SU-DHL-6 (cell line): ENCODE measurements around the gene PADI3.

Experiments used
- H2AFZ ChIP-seq: fragments of 200-600 bp; sonication (generic); 2 replicates; pipeline ENCODE4 v1.6.1; 2014; ENCODE audit warnings: low read depth, mild to moderate bottlenecking, moderate library complexity, mixed read lengths, antibody characterized with exemption, low read length; ENCODE audit not compliant: severe bottlenecking
- H3F3A ChIP-seq: fragments of 200-600 bp; shearing (Covaris generic); 2 replicates; pipeline ENCODE4 v1.6.0; 2016; ENCODE audit warnings: antibody characterized with exemption, mild to moderate bottlenecking; ENCODE audit not compliant: insufficient read depth
- H3K27ac ChIP-seq: fragments of 200-600 bp; sonication (generic); 2 replicates; pipeline ENCODE4 v1.5.1; 2016; ENCODE audit warnings: low read depth, mild to moderate bottlenecking, low read length, moderate library complexity, mixed read lengths
- H3K27me3 ChIP-seq: fragments of 200-600 bp; sonication (generic), shearing (Covaris generic); 2 replicates; pipeline ENCODE4 v1.6.0; 2014; ENCODE audit warnings: mild to moderate bottlenecking, low read length
- H3K36me3 ChIP-seq: fragments of 200-600 bp; sonication (generic); 2 replicates; pipeline ENCODE4 v1.6.1; 2014; ENCODE audit warnings: mild to moderate bottlenecking, low read length, mixed read lengths
- H3K4me2 ChIP-seq: fragments of 300-600, 200-600 bp; shearing (Covaris generic), sonication (generic); 2 replicates; pipeline ENCODE4 v1.6.0; 2014; ENCODE audit warnings: low read length, low read depth, mild to moderate bottlenecking; ENCODE audit not compliant: poor library complexity, severe bottlenecking
- H3K4me3 ChIP-seq: fragments of 200-600 bp; sonication (generic); 2 replicates; pipeline ENCODE4 v1.5.1; 2014; ENCODE audit warnings: antibody characterized with exemption, low read length, mild to moderate bottlenecking, mixed read lengths; ENCODE audit not compliant: insufficient read depth, poor library complexity, severe bottlenecking
- H3K79me2 ChIP-seq: fragments of 200-600 bp; sonication (generic); 2 replicates; pipeline ENCODE4 v1.6.1; 2014; ENCODE audit warnings: mild to moderate bottlenecking, low read length, moderate library complexity; ENCODE audit not compliant: insufficient read depth
- H3K9ac ChIP-seq: fragments of 200-600 bp; sonication (generic); 2 replicates; pipeline ENCODE4 v1.7.0; 2014; ENCODE audit warnings: mild to moderate bottlenecking, low read length
- H3K9me2 ChIP-seq: fragments of 200-600 bp; sonication (generic); replicated peaks from 2 replicates; pipeline ENCODE4 v1.6.1; 2014; ENCODE audit warnings: low read length; ENCODE audit not compliant: insufficient read depth
- H3K9me3 ChIP-seq: fragments of 200-600 bp; sonication (generic); 2 replicates; pipeline ENCODE4 v1.6.1; 2014; ENCODE audit warnings: low read length, mixed read lengths; ENCODE audit not compliant: insufficient read depth
- H4K20me1 ChIP-seq: fragments of 200-600 bp; sonication (generic); 2 replicates; pipeline ENCODE4 v1.6.1; 2014; ENCODE audit warnings: low read depth, mild to moderate bottlenecking, antibody characterized with exemption, low read length, moderate library complexity, mixed read lengths
- EZH2phosphoT487 ChIP-seq: fragments of 200-600 bp; sonication (generic), shearing (Covaris generic); conservative IDR thresholded peaks from 2 replicates; pipeline ENCODE4 v1.6.1; 2018; ENCODE audit warnings: mild to moderate bottlenecking, antibody characterized with exemption, low read length, moderate library complexity, mixed read lengths
- TF ChIP-seq, protein P1 (sequence below): fragments of 200-600 bp; sonication (generic); IDR thresholded peaks from one replicate; pipeline ENCODE4 v1.5.1; 2017; ENCODE audit warnings: antibody characterized with exemption, mild to moderate bottlenecking, low read length, moderate library complexity; ENCODE audit not compliant: insufficient read depth, poor library complexity, severe bottlenecking

Gene PADI3

DNA sequence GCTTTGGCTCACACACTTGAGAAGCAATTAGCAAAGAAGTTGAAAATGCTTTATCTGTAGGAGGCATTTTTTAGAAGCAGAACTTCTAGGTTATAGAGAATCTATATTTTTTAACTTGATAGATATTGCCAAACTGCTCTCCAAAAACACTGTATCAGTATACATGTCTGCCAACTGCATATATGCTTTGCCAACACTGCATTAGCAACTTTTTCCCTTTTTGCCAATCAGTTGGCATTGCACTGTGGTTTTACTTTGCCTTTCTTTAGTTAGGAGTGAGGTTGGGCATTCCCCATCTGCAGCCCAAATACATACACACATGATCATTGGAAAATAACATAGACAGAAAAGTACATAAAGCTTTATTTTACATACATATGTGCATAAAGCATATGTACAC, 15.0 kb downstream of the PADI3 start:
- H3K27me3 ChIP-seq, result no peaks in the 10 kb centered on the region
- no peaks in the 10 kb centered on the region for H3K9me3 ChIP-seq
- H3F3A ChIP-seq, result no peaks in the 10 kb centered on the region
- no peaks in the 10 kb centered on the region for H3K36me3 ChIP-seq
- H3K4me2 ChIP-seq, result no peak overlapping the region
- no peak overlapping the region for H3K4me3 ChIP-seq
- TF ChIP-seq EZH2phosphoT487, result no peak
- TF ChIP-seq, protein P1, sequence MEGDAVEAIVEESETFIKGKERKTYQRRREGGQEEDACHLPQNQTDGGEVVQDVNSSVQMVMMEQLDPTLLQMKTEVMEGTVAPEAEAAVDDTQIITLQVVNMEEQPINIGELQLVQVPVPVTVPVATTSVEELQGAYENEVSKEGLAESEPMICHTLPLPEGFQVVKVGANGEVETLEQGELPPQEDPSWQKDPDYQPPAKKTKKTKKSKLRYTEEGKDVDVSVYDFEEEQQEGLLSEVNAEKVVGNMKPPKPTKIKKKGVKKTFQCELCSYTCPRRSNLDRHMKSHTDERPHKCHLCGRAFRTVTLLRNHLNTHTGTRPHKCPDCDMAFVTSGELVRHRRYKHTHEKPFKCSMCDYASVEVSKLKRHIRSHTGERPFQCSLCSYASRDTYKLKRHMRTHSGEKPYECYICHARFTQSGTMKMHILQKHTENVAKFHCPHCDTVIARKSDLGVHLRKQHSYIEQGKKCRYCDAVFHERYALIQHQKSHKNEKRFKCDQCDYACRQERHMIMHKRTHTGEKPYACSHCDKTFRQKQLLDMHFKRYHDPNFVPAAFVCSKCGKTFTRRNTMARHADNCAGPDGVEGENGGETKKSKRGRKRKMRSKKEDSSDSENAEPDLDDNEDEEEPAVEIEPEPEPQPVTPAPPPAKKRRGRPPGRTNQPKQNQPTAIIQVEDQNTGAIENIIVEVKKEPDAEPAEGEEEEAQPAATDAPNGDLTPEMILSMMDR, result no peak
- H3K9me2 ChIP-seq, result no peaks in the 10 kb centered on the region
- no peaks in the 10 kb centered on the region for H3K79me2 ChIP-seq
- H3K9ac ChIP-seq, result no peak overlapping the region
- no peak overlapping the region for H2AFZ ChIP-seq
- H4K20me1 ChIP-seq, result no peaks in the 10 kb centered on the region
- H3K27ac ChIP-seq, result no peak overlapping the region

- H3F3A ChIP-seq, result no peaks in the 10 kb centered on the region
- no peak overlapping the region for H2AFZ ChIP-seq
- H3K36me3 ChIP-seq, result no peaks in the 10 kb centered on the region
- H3K9ac ChIP-seq, result no peak overlapping the region
- no peak overlapping the region for H3K27ac ChIP-seq
- H3K79me2 ChIP-seq, result no peaks in the 10 kb centered on the region
- no peaks in the 10 kb centered on the region for H3K27me3 ChIP-seq
- H3K4me2 ChIP-seq, result no peak overlapping the region
- H3K4me3 ChIP-seq, result no peak overlapping the region
- no peaks in the 10 kb centered on the region for H3K9me3 ChIP-seq
- no peak for TF ChIP-seq EZH2phosphoT487
- TF ChIP-seq, protein P1, result no peak
- no peaks in the 10 kb centered on the region for H3K9me2 ChIP-seq
- no peaks in the 10 kb centered on the region for H4K20me1 ChIP-seq
Observed at GRCh38 chr1:17264470-17264869, 15.6 kb downstream of the PADI3 start.

- Histone ChIP-seq H4K20me1 (no peaks in the 10 kb centered on the region), H3K36me3 (no peaks in the 10 kb centered on the region), H3F3A (no peaks in the 10 kb centered on the region), H3K9me3 (no peaks in the 10 kb centered on the region), H3K79me2 (no peaks in the 10 kb centered on the region), H3K27me3 (no peaks in the 10 kb centered on the region), H3K9me2 (no peaks in the 10 kb centered on the region), H3K4me2 (no peak overlapping the region), H3K4me3 (no peak overlapping the region), H3K9ac (no peak overlapping the region), H3K27ac (no peak overlapping the region), H2AFZ (no peak overlapping the region)
- TF ChIP-seq, protein P1, result no peak
- no peak for TF ChIP-seq EZH2phosphoT487
Observed at GRCh38 chr1:17265162-17265561, 16.3 kb downstream of the PADI3 start.

DNA sequence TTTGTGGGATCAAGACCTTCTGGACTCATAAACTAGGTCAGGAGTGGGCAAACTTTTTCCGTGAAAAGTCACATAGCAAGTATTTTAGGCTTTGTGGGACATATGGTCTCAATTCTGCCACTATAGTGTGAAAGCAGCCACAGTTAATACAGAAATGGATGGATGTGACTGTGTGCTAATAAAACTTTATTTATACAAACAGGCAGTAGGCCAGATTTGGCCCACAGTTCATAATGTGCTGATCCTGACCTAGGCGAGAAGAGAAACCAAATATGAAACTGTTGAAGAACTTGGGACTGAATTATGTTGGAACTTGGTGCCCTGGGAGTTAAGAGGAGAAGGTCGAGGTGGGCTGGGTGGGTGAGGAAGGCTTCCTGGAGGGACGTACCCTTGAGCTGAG, 17.1 kb downstream of the PADI3 start:
- no peaks in the 10 kb centered on the region for H3K36me3 ChIP-seq
- H3F3A ChIP-seq, result no peaks in the 10 kb centered on the region
- no peaks in the 10 kb centered on the region for H3K79me2 ChIP-seq
- H3K9ac ChIP-seq, result no peak overlapping the region
- no peaks in the 10 kb centered on the region for H3K9me3 ChIP-seq
- H3K4me2 ChIP-seq, result no peak overlapping the region
- TF ChIP-seq, protein P1, result no peak
- TF ChIP-seq EZH2phosphoT487, result no peak
- H3K27ac ChIP-seq, result no peak overlapping the region
- H3K4me3 ChIP-seq, result no peak overlapping the region
- H4K20me1 ChIP-seq, result no peaks in the 10 kb centered on the region
- H3K9me2 ChIP-seq, result no peaks in the 10 kb centered on the region
- no peak overlapping the region for H2AFZ ChIP-seq
- no peaks in the 10 kb centered on the region for H3K27me3 ChIP-seq
